GM20000 (cell line): Measurements from ENCODE around the gene MPST.

ENCODE experiments used
- DNase-seq: peaks from one replicate; pipeline ENCODE4 v3.0.0; 2012; ENCODE audit warnings: low spot score
- TF ChIP-seq, protein P1 (sequence below): IDR thresholded peaks from 2 replicates; pipeline ENCODE4 v1.5.1; 2012; ENCODE audit warnings: mild to moderate bottlenecking, control low read depth; ENCODE audit errors: extremely low read depth, missing control alignments

MPST gene

DNA sequence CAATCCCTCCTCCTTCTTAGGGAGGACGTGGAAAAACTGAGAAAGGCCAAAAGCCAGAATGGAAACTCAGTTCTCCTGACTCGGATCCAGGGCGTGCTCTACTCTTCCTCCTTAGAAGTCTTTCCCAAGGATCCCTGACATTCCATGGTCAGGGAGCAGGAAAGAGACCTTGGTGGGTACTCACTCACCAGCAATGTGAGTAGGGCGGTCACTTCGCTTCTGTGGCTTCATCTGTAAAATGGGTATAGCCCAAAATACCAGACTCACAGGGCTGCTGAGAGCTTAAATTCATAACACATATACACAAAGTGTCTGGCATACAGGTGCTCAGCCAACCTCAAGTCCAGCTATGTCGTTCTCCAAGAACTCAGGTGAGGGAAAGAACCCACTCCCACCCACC is 31.4 kb downstream of the MPST start:
- no peak for DNase-seq
- TF ChIP-seq, protein P1, sequence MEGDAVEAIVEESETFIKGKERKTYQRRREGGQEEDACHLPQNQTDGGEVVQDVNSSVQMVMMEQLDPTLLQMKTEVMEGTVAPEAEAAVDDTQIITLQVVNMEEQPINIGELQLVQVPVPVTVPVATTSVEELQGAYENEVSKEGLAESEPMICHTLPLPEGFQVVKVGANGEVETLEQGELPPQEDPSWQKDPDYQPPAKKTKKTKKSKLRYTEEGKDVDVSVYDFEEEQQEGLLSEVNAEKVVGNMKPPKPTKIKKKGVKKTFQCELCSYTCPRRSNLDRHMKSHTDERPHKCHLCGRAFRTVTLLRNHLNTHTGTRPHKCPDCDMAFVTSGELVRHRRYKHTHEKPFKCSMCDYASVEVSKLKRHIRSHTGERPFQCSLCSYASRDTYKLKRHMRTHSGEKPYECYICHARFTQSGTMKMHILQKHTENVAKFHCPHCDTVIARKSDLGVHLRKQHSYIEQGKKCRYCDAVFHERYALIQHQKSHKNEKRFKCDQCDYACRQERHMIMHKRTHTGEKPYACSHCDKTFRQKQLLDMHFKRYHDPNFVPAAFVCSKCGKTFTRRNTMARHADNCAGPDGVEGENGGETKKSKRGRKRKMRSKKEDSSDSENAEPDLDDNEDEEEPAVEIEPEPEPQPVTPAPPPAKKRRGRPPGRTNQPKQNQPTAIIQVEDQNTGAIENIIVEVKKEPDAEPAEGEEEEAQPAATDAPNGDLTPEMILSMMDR: no peak

DNA sequence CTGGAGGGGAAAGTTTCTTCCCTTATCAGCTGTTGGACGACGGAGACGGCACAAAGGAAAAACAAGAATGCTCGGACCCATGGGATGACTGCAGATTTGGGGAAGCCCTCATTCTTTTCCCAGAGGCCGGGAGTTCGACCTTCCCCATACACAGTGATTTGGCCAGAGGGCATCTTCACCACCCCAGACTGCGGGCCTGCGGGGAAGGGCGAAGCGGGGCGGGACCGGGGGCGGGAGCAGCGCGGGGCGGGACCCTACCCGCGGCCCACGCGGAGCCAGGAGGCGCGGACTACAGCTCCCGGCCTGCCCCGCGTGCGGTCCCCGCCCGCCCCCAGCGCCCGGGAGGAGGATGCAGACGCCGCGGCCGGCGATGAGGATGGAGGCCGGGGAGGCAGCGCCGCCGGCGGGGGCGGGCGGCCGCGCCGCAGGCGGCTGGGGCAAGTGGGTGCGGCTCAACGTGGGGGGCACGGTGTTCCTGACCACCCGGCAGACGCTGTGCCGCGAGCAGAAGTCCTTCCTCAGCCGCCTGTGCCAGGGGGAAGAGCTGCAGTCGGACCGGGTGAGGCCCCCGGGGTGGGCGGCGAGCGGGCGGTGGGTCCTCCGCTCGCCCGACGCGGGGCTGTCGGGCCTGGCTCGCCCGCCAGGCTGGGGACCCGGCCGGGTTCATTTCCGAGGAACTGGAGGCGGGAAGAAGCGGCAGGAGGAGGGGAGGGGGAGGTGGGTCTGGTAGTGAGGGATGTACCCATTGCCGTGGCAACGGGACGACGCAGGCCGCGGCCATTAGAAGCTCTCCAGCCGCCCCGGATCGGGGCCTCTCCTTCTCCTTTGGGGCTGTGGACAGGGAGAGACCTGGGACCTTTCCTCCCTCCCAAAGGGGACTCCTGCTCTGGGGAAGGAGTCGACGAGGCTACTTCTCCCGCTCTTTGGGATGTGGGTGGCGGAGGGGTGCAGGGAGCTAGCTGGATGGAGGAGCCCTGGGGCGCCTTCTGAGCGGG is 32.1 kb downstream of the MPST start, which contains the start of gene KCTD17:
KCTD17 (plus strand) TSS at position 352 of the 995 bp plus-strand sequence; CDS start at position 371, 19 bp downstream.
- peak; percentile 99 for DNase-seq
- TF ChIP-seq, protein P1: peak; percentile 26

GRCh38 chr22:37052386-37053309 is 33.1 kb downstream of the MPST start:
- no peak for DNase-seq
- TF ChIP-seq, protein P1: no peak

GRCh38 chr22:37053310-37054055 is 33.9 kb downstream of the MPST start:
- no peak for DNase-seq
- TF ChIP-seq, protein P1: no peak

GRCh38 chr22:37054056-37054395 is 34.5 kb downstream of the MPST start:
- DNase-seq: no peak
- TF ChIP-seq, protein P1: no peak

DNA sequence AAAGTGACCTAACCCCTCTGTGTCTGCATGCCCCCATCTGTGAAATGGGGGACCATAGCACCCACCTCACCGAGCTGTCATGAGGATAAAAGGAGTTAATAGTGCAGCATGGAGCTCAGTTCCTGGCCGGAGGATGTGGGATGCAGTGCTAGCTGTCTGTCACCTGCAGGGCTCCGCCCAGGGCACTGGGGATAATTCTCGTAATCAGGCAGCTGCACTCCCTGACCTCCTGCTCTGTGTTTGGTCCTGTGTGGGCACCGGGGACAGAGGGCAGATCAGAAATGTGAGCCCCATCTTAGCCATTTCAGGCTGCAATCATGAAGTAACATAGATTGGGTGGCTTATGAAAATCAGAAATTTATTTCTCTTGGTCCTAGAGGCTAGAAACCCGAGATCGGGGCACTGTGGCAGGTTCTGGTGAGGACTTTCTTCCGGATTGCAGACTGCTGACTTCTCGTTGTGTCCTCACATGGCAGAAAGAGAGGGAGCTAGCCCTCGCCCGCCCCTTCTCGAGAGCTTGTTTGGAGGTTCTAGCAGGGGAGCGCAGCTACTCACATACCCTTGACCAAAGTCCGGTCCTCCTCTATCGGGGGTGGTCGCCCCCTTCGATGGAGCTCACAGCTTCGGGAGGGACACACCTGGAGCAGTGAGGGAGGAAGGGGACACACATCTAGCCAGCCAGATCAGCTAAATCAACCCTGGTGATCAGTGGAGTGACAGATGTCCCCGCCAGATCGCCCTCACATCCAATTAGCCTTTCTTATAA is 35.2 kb downstream of the MPST start:
- DNase-seq: no peak
- TF ChIP-seq, protein P1: no peak
